ENCODE results near the gene GNG4. TPM values are rescaled to one million over a fixed set of nuclear protein-coding genes. Genes with fewer than 3 reads are reported as not detected.
"Not testable (repeated sequence)": the region's sequence is repeated elsewhere in the genome, so short reads cannot be mapped to it uniquely, and the experiment has no call there.

Gene GNG4
- polyA plus RNA-seq, 4 donors, result 1.6 to 50.7 (median 5.2) TPM

GRCh38 chr1:235573880-235574279 lies 75.7 kb downstream of the GNG4 start:
- H3K9me3 ChIP-seq (ENCODE audit: control insufficient read depth in 2 of 2, insufficient read depth in 1 of 2, low read depth in 1 of 2, low read length in 1 of 2), result no peaks in the 10 kb centered on the region
- FAIRE-seq (no peak), DNase-seq (no peak)
- WGBS, 3 donors, result 85 to 94% (median 86%) methylated on average over 2 of the region's 2 CpGs
- no peaks in the 10 kb centered on the region for H3K4me1 ChIP-seq (ENCODE audit: control insufficient read depth in 3 of 3, insufficient read depth in 2 of 3, low read depth in 1 of 3, low read length in 2 of 3)
- H3K4me3 ChIP-seq (ENCODE audit: low read depth in 1 of 3, low read length in 3 of 3), result no peak overlapping the region
- no peak overlapping the region for H3K27ac ChIP-seq (ENCODE audit: low read depth in 1 of 3, low read length in 2 of 3)
- H3K36me3 ChIP-seq (ENCODE audit: control insufficient read depth in 3 of 3, insufficient read depth in 2 of 3, low read depth in 1 of 3, low read length in 3 of 3), result no peaks in the 10 kb centered on the region
- no peaks in the 10 kb centered on the region for H3K27me3 ChIP-seq (ENCODE audit: control insufficient read depth in 3 of 3, insufficient read depth in 3 of 3, low read length in 3 of 3)

GRCh38 chr1:235572971-235573370 lies 76.6 kb downstream of the GNG4 start:
- not testable (repeated sequence) for H3K4me3 ChIP-seq (ENCODE audit: low read depth in 1 of 3, low read length in 3 of 3); FAIRE-seq; H3K4me1 ChIP-seq (ENCODE audit: control insufficient read depth in 3 of 3, insufficient read depth in 2 of 3, low read depth in 1 of 3, low read length in 2 of 3); H3K9me3 ChIP-seq (ENCODE audit: control insufficient read depth in 2 of 2, insufficient read depth in 1 of 2, low read depth in 1 of 2, low read length in 1 of 2); H3K27me3 ChIP-seq (ENCODE audit: control insufficient read depth in 3 of 3, insufficient read depth in 3 of 3, low read length in 3 of 3); H3K36me3 ChIP-seq (ENCODE audit: control insufficient read depth in 3 of 3, insufficient read depth in 2 of 3, low read depth in 1 of 3, low read length in 3 of 3); H3K27ac ChIP-seq (ENCODE audit: low read depth in 1 of 3, low read length in 2 of 3); DNase-seq
- WGBS, 3 donors, result 90 to 99% (median 98%) methylated on average over 5 of the region's 5 CpGs

- FAIRE-seq (no peak), DNase-seq (no peak)
- H3K27ac ChIP-seq (ENCODE audit: low read depth in 1 of 3, low read length in 2 of 3), result no peak overlapping the region
- H3K27me3 ChIP-seq (ENCODE audit: control insufficient read depth in 3 of 3, insufficient read depth in 3 of 3, low read length in 3 of 3), result no peaks in the 10 kb centered on the region
- no peaks in the 10 kb centered on the region for H3K9me3 ChIP-seq (ENCODE audit: control insufficient read depth in 2 of 2, insufficient read depth in 1 of 2, low read depth in 1 of 2, low read length in 1 of 2)
- no peak overlapping the region for H3K4me3 ChIP-seq (ENCODE audit: low read depth in 1 of 3, low read length in 3 of 3)
- no peaks in the 10 kb centered on the region for H3K4me1 ChIP-seq (ENCODE audit: control insufficient read depth in 3 of 3, insufficient read depth in 2 of 3, low read depth in 1 of 3, low read length in 2 of 3)
- 87 to 96% (median 87%) methylated on average over 3 of the region's 3 CpGs for WGBS, 3 donors
- H3K36me3 ChIP-seq (ENCODE audit: control insufficient read depth in 3 of 3, insufficient read depth in 2 of 3, low read depth in 1 of 3, low read length in 3 of 3), result no peaks in the 10 kb centered on the region
These were observed 78.1 kb downstream of the GNG4 start for GRCh38 chr1:235571482-235571881.

GRCh38 chr1:235567812-235568503 lies 81.6 kb downstream of the GNG4 start:
- H3K4me3 ChIP-seq (ENCODE audit: low read depth in 1 of 3, low read length in 3 of 3), result no peak overlapping the region
- peak in 1 of 2 donors; percentile 9 for DNase-seq
- H3K9me3 ChIP-seq (ENCODE audit: control insufficient read depth in 2 of 2, insufficient read depth in 1 of 2, low read depth in 1 of 2, low read length in 1 of 2), result peaks cover 0 to 2% of the 10 kb centered on the region in 2 donors
- no peak overlapping the region for H3K27ac ChIP-seq (ENCODE audit: low read depth in 1 of 3, low read length in 2 of 3)
- no peaks in the 10 kb centered on the region for H3K4me1 ChIP-seq (ENCODE audit: control insufficient read depth in 3 of 3, insufficient read depth in 2 of 3, low read depth in 1 of 3, low read length in 2 of 3)
- WGBS, 3 donors, result 70 to 86% (median 76%) methylated on average over 7 of the region's 7 CpGs
- H3K36me3 ChIP-seq (ENCODE audit: control insufficient read depth in 3 of 3, insufficient read depth in 2 of 3, low read depth in 1 of 3, low read length in 3 of 3), result peaks cover 0 to 3% (median 0%) of the 10 kb centered on the region in 3 donors
- no peak for FAIRE-seq
- H3K27me3 ChIP-seq (ENCODE audit: control insufficient read depth in 3 of 3, insufficient read depth in 3 of 3, low read length in 3 of 3), result no peaks in the 10 kb centered on the region

- Histone ChIP-seq H3K36me3 (ENCODE audit: control insufficient read depth in 3 of 3, insufficient read depth in 2 of 3, low read depth in 1 of 3, low read length in 3 of 3) (peaks cover 0 to 3% (median 0%) of the 10 kb centered on the region in 3 donors), H3K9me3 (ENCODE audit: control insufficient read depth in 2 of 2, insufficient read depth in 1 of 2, low read depth in 1 of 2, low read length in 1 of 2) (peaks cover 0 to 3% of the 10 kb centered on the region in 2 donors), H3K27ac (ENCODE audit: low read depth in 1 of 3, low read length in 2 of 3) (no peak overlapping the region), H3K27me3 (ENCODE audit: control insufficient read depth in 3 of 3, insufficient read depth in 3 of 3, low read length in 3 of 3) (no peaks in the 10 kb centered on the region), H3K4me1 (ENCODE audit: control insufficient read depth in 3 of 3, insufficient read depth in 2 of 3, low read depth in 1 of 3, low read length in 2 of 3) (no peaks in the 10 kb centered on the region), H3K4me3 (ENCODE audit: low read depth in 1 of 3, low read length in 3 of 3) (no peak overlapping the region)
- 83 to 94% (median 93%) methylated on average over 8 of the region's 8 CpGs for WGBS, 3 donors
- DNase-seq (no peak), FAIRE-seq (no peak)
These were observed 83.5 kb downstream of the GNG4 start for GRCh38 chr1:235566084-235566483.

- FAIRE-seq (no peak), DNase-seq (no peak)
- Histone ChIP-seq H3K36me3 (ENCODE audit: control insufficient read depth in 3 of 3, insufficient read depth in 2 of 3, low read depth in 1 of 3, low read length in 3 of 3) (peaks cover 0 to 3% (median 0%) of the 10 kb centered on the region in 3 donors), H3K9me3 (ENCODE audit: control insufficient read depth in 2 of 2, insufficient read depth in 1 of 2, low read depth in 1 of 2, low read length in 1 of 2) (peaks cover 0 to 3% of the 10 kb centered on the region in 2 donors), H3K27me3 (ENCODE audit: control insufficient read depth in 3 of 3, insufficient read depth in 3 of 3, low read length in 3 of 3) (no peaks in the 10 kb centered on the region), H3K4me3 (ENCODE audit: low read depth in 1 of 3, low read length in 3 of 3) (no peak overlapping the region), H3K4me1 (ENCODE audit: control insufficient read depth in 3 of 3, insufficient read depth in 2 of 3, low read depth in 1 of 3, low read length in 2 of 3) (no peaks in the 10 kb centered on the region), H3K27ac (ENCODE audit: low read depth in 1 of 3, low read length in 2 of 3) (no peak overlapping the region)
- WGBS, 3 donors, result 82 to 89% (median 89%) methylated on average over 1 of the region's 1 CpG
These were observed 86.0 kb downstream of the GNG4 start for GRCh38 chr1:235563513-235564061.

- H3K9me3 ChIP-seq (ENCODE audit: control insufficient read depth in 2 of 2, insufficient read depth in 1 of 2, low read depth in 1 of 2, low read length in 1 of 2), result peaks cover 0 to 3% of the 10 kb centered on the region in 2 donors
- H3K4me3 ChIP-seq (ENCODE audit: low read depth in 1 of 3, low read length in 3 of 3), result no peak overlapping the region
- H3K4me1 ChIP-seq (ENCODE audit: control insufficient read depth in 3 of 3, insufficient read depth in 2 of 3, low read depth in 1 of 3, low read length in 2 of 3), result no peaks in the 10 kb centered on the region
- H3K27me3 ChIP-seq (ENCODE audit: control insufficient read depth in 3 of 3, insufficient read depth in 3 of 3, low read length in 3 of 3), result no peaks in the 10 kb centered on the region
- no peak overlapping the region for H3K27ac ChIP-seq (ENCODE audit: low read depth in 1 of 3, low read length in 2 of 3)
- no peak for FAIRE-seq
- H3K36me3 ChIP-seq (ENCODE audit: control insufficient read depth in 3 of 3, insufficient read depth in 2 of 3, low read depth in 1 of 3, low read length in 3 of 3), result peaks cover 0 to 3% (median 0%) of the 10 kb centered on the region in 3 donors
- DNase-seq, result no peak
These were observed 87.0 kb downstream of the GNG4 start for GRCh38 chr1:235562589-235562988.

GRCh38 chr1:235558621-235559169 lies 90.9 kb downstream of the GNG4 start:
- H3K4me1 ChIP-seq (ENCODE audit: control insufficient read depth in 3 of 3, insufficient read depth in 2 of 3, low read depth in 1 of 3, low read length in 2 of 3), result no peaks in the 10 kb centered on the region
- H3K27ac ChIP-seq (ENCODE audit: low read depth in 1 of 3, low read length in 2 of 3), result no peak overlapping the region
- peaks cover 0 to 5% (median 0%) of the 10 kb centered on the region in 3 donors for H3K36me3 ChIP-seq (ENCODE audit: control insufficient read depth in 3 of 3, insufficient read depth in 2 of 3, low read depth in 1 of 3, low read length in 3 of 3)
- no peaks in the 10 kb centered on the region for H3K27me3 ChIP-seq (ENCODE audit: control insufficient read depth in 3 of 3, insufficient read depth in 3 of 3, low read length in 3 of 3)
- H3K4me3 ChIP-seq (ENCODE audit: low read depth in 1 of 3, low read length in 3 of 3), result no peak overlapping the region
- H3K9me3 ChIP-seq (ENCODE audit: control insufficient read depth in 2 of 2, insufficient read depth in 1 of 2, low read depth in 1 of 2, low read length in 1 of 2), result peaks cover 0 to 8% of the 10 kb centered on the region in 2 donors
- FAIRE-seq (no peak), DNase-seq (no peak)
- WGBS, 3 donors, result 76 to 86% (median 82%) methylated on average over 6 of the region's 6 CpGs
